Measurements from ENCODE around the gene STOML2. TPM values are rescaled to one million over a fixed set of nuclear protein-coding genes. Genes with fewer than 3 reads are reported as not detected.

STOML2 gene
- total and polyA plus RNA-seq, 9 of the 15 experiments (the other 6 are each of a cell fraction or from before 2014, with no cell fraction given), result 110 to 220 (median 174) TPM

DNA sequence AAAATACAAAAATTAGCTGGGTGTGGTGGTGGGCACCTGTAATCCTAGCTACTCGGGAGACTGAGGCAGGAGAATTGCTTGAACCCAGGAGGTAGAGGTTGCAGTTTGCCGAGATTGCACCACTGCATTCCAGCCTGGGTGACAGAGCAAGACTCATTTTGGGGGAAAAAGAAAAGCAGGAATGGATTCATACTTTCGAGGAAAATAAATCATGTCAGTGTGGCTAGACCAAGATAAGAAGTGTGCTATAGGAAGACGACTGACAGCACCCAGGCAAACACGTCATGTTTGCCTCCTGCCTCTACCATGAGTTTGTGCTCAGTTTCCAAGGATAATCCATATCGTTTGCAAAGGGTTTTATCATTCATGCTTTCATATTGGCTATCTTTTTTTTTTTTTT lies 32.0 kb upstream of the STOML2 start (continued):
- TF ChIP-seq, protein P1, sequence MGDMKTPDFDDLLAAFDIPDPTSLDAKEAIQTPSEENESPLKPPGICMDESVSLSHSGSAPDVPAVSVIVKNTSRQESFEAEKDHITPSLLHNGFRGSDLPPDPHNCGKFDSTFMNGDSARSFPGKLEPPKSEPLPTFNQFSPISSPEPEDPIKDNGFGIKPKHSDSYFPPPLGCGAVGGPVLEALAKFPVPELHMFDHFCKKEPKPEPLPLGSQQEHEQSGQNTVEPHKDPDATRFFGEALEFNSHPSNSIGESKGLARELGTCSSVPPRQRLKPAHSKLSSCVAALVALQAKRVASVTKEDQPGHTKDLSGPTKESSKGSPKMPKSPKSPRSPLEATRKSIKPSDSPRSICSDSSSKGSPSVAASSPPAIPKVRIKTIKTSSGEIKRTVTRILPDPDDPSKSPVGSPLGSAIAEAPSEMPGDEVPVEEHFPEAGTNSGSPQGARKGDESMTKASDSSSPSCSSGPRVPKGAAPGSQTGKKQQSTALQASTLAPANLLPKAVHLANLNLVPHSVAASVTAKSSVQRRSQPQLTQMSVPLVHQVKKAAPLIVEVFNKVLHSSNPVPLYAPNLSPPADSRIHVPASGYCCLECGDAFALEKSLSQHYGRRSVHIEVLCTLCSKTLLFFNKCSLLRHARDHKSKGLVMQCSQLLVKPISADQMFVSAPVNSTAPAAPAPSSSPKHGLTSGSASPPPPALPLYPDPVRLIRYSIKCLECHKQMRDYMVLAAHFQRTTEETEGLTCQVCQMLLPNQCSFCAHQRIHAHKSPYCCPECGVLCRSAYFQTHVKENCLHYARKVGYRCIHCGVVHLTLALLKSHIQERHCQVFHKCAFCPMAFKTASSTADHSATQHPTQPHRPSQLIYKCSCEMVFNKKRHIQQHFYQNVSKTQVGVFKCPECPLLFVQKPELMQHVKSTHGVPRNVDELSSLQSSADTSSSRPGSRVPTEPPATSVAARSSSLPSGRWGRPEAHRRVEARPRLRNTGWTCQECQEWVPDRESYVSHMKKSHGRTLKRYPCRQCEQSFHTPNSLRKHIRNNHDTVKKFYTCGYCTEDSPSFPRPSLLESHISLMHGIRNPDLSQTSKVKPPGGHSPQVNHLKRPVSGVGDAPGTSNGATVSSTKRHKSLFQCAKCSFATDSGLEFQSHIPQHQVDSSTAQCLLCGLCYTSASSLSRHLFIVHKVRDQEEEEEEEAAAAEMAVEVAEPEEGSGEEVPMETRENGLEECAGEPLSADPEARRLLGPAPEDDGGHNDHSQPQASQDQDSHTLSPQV (IDR thresholded peaks at IDR 0.05), result no peak
- no peak for TF ChIP-seq FOXA3 (CRISPR knock-in tag; conservative IDR thresholded peaks at IDR 0.05 in 1 of 2, IDR thresholded peaks at IDR 0.05 in 1 of 2)
- TF ChIP-seq, protein P2, sequence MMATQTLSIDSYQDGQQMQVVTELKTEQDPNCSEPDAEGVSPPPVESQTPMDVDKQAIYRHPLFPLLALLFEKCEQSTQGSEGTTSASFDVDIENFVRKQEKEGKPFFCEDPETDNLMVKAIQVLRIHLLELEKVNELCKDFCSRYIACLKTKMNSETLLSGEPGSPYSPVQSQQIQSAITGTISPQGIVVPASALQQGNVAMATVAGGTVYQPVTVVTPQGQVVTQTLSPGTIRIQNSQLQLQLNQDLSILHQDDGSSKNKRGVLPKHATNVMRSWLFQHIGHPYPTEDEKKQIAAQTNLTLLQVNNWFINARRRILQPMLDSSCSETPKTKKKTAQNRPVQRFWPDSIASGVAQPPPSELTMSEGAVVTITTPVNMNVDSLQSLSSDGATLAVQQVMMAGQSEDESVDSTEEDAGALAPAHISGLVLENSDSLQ (IDR thresholded peaks at IDR 0.05), result peak; percentile 89
